Cortex of kidney (tissue), 1 donor: ENCODE data around the gene CLCN2.

Experiments
- DNase-seq: peaks from one replicate; lab custom pipeline; 2025; lab: John Stamatoyannopoulos, UW

Gene CLCN2

DNA sequence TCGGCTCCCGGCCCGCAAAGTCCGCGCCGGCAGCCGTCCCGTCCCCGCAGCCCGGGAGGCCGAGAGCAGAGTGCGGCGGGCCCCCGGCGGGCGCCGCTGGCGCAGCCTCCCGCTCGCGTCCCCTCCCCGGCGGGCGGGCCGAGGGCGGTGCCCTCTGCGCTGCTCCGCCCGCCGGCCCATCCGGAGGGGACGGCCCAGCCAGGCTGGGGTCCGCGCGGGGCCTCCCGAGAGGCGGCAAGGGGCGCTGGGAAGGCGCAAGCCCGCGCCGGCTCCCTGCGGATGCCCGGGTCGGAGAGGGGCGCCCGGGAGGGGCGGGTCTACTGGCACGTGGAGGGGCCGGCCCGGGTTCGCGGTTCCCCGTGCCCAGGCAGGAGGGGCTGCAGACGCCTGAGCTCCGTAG, at the start of gene CLCN2, which contains the start of gene POLR2H:
CLCN2 (minus strand) TSS at position 74 of the 400 bp plus-strand sequence. CDS start 126 bp downstream, outside the sequence.
POLR2H (plus strand) TSS at position 179 of the 400 bp plus-strand sequence. CDS start 1,783 bp downstream, outside the sequence.
- DNase-seq: no peak

- DNase-seq: no peak
Observed at GRCh38 chr3:184409946-184410500, 48.6 kb upstream of the CLCN2 start.

DNA sequence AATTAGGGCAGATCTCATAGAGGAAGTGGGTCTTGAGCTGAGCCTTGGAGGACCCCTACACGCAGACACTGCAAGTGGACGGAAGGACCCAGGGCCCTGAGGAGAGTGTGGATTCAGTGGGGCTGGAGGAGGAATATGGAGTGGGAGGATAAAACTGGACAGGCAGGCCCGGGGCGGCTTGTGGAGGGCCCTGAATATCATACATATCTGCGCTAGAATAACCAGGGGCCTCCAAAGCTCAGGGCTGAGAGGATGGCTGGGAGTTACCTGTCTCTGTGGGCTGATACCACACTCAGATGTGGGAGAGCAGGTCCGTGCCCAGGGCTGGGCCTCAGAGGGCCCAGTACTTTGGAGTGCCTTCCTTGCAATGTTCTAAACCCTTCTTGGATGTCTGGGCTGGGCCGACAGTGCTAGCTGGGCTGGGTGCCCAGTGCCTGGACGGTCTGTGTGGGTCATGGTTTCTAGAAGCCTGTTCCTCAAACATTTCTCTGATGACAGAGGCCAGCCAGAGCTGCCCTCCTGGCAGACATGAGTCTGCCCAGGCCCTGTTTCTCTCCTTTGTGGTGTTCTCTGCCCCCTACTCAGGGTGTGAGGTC, 48.0 kb upstream of the CLCN2 start:
- DNase-seq: no peak

DNA sequence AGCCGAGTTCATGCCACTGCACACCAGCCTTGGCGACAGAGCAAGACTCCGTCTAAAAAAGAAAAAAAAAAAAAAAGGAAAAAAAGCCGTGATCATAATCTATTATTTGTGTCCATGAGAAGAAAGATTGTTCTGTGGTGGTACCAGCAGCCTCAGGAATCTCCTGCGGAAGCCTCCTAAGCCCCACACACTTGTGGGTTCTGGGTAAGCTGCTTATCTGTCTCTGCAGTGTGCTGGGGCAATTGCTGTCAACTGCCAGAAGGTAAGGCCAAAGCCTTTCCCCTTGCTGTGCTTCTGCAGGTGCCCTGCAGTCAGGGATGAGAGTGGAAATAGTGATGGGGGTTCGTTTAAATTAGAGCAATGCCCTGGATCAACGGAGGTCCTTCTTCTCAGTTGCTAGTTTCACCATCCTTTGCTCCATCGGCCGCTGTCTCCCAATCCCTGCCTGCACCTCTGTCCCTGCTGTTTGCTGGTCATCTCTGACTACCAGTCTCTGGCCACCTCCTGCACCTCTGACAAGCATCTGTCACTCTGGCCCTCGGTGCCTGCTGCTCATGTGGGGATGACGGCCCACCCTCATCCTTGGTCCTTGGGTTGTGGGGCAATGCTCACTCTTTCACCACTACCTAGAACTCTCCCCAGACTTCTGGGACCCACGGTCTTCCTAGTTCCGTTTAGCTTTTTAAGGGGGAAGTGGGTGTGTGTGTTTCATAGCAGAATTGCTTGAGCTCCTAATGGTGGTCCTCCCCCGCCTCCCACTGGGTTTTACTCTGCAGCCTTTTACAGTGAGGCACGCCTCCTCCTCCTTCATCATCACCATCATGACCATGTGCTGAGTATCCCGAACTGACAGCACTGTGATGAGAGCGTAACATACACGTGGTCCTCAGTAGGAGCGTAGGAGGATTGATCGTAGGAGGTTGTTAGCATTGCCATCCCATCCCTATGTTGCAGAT, 43.9 kb upstream of the CLCN2 start:
- no peak for DNase-seq

DNA sequence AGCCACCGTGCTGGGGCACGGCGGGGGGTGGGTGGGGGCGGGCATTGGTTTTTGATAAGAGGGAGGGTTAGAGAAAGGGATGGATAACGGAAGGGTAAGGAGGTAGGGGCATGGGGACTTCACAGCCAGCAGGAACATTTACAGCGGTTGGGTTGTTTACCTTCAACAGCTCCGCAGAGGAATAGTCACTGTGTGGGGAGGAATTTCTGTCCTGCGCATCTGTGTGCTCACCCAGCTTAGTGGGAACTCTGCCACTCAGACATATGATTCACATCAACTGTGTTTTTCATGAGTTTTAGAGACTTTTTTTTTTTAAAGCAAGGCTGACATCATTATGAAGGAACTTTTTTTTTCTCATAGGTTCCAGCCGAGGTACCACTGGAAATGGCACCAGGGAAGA, 38.0 kb upstream of the CLCN2 start:
- no peak for DNase-seq

GRCh38 chr3:184395320-184395660, 33.9 kb upstream of the CLCN2 start:
- DNase-seq: no peak

DNA sequence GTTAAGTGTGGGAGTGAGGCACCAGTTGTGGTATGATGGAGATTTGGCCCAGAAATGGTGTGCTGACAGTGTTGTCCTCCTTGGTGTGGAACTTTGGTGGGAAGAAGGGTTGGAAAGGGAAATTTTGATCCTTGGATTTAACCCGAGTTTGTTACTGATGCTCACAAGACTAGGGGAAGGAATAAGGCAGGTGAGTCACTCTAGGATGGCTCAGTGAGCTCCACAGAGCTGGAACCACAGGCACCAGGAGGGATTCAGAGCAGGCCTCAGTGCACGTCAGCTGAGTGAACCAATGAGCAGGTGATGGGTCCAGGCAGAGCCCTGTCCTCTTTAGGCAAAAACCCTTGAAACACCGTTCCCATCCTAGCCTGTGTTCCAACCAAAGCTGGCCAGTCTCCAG, 29.9 kb upstream of the CLCN2 start:
- DNase-seq: no peak

DNA sequence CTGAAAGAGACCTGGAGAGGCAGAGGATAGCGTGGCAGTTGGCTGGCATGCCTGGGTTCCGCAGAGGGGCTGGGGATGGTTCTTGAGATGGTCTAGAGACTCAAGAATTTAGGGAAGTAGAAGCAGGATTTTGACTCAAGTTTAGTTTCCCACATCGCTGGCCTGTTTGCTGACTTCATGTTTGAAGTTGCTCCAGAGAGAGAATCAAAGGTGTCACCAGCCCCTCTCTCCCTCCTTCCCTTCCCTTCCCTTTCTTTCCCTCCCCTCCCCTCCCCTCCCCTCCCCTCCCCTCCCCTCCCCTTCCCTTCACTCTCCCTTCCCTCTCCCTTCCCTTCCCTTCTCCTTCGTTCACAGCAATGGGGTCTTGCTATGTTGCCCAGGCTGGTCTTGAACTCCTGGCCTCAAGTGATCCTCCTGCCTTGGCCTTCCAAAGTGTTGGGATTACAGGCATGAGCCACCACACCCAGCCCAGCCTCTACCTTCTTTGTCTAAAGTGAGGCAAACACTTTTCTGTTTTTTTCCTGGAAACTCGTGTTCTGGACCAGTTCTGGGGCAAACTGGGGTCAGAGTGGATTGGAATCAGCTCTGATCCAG, 28.6 kb upstream of the CLCN2 start:
- DNase-seq: no peak

- no peak for DNase-seq
Observed at GRCh38 chr3:184389384-184389783, 28.0 kb upstream of the CLCN2 start.

- no peak for DNase-seq
Observed at GRCh38 chr3:184388936-184389230, 27.5 kb upstream of the CLCN2 start.

DNA sequence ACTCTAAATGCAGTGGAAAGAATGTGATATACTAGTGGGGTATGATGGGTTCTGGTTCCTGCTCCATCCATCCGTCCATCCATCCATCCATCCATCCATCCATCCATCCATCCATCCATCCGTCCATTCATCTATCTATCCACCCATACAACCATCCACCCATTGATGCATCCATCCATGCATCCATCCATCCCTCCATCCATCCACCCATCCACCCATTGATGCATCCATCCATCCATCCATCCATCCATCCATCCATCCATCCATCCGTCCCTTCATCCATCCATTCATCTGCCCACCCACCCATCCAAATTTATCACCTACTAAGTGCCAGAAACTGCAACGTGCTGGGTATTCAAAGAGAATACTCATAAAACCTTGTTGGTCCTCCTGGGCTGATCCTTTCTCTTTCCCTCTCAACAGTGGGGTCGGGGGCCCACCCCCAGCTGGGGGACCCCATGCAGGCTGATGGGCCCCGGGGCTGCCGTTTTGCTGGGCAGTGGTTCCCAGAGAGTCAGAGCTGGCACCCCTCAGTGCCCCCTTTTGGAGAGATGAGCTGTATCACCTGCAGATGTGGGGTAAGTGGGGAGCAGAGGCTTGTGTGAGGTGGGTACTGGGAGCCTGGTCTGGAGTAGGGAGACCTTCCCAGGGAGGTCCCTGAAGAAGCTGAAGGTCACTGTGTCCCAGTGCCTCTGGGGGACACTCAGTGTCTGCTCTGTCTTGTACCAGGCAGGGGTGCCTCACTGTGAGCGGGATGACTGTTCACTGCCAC, 26.9 kb upstream of the CLCN2 start:
- no peak for DNase-seq

GRCh38 chr3:184387174-184387714, 25.8 kb upstream of the CLCN2 start:
- no peak for DNase-seq

GRCh38 chr3:184386047-184386806, 24.8 kb upstream of the CLCN2 start:
- no peak for DNase-seq

- no peak for DNase-seq
Observed at GRCh38 chr3:184384856-184385422, 23.5 kb upstream of the CLCN2 start.

DNA sequence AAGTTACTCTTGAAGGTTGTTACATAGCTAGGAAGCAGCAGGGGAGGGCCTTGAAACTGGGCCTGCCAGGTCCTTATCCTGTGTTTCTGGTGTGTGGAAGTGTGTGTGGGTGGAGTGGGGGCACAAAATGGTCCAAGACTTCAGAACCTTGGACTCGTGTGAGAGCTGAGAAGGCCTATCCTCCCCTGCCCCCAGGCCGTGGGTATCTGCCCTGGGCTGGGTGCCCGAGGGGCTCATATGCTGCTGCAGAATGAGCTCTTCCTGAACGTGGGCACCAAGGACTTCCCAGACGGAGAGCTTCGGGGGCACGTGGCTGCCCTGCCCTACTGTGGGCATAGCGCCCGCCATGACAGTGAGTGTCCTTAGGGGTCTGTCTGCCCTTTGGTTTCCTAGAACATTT, 22.9 kb upstream of the CLCN2 start:
- no peak for DNase-seq

DNA sequence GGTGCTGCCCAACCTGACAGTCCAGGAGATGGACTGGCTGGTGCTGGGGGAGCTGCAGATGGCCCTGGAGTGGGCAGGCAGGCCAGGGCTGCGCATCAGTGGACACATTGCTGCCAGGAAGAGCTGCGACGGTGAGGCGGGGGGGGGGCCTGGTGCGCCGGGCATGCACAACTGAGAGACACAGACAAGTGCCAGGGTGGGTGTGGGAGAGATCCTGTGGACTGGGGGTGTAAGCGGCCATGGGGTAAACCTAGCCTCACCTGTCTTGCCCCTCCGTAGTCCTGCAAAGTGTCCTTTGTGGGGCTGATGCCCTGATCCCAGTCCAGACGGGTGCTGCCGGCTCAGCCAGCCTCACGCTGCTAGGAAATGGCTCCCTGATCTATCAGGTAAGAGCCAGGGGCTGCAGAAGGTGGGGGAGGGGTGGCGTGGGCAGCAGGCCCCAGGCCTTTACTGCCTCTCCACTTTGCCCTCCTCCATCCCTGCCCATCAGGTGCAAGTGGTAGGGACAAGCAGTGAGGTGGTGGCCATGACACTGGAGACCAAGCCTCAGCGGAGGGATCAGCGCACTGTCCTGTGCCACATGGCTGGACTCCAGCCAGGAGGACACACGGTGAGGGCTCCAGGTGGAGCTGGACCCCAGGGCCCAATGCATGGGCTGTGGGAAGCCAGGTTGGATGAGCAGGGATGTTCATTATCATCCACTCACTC, 21.8 kb upstream of the CLCN2 start:
- no peak for DNase-seq

- DNase-seq: no peak
Observed at GRCh38 chr3:184382326-184383032, 21.1 kb upstream of the CLCN2 start.

GRCh38 chr3:184381261-184382224, 20.1 kb upstream of the CLCN2 start:
- no peak for DNase-seq
